NCI-H128 (cell line): ENCODE measurements around the gene CHCHD6.
A peak's percentile ranks its signal among the peaks of the same experiment; 100 is the strongest.

Experiments used
- DNase-seq: peaks from one replicate; lab custom pipeline; 2025; ENCODE audit not compliant: unreplicated experiment; lab: John Stamatoyannopoulos, UW

Gene CHCHD6

DNA sequence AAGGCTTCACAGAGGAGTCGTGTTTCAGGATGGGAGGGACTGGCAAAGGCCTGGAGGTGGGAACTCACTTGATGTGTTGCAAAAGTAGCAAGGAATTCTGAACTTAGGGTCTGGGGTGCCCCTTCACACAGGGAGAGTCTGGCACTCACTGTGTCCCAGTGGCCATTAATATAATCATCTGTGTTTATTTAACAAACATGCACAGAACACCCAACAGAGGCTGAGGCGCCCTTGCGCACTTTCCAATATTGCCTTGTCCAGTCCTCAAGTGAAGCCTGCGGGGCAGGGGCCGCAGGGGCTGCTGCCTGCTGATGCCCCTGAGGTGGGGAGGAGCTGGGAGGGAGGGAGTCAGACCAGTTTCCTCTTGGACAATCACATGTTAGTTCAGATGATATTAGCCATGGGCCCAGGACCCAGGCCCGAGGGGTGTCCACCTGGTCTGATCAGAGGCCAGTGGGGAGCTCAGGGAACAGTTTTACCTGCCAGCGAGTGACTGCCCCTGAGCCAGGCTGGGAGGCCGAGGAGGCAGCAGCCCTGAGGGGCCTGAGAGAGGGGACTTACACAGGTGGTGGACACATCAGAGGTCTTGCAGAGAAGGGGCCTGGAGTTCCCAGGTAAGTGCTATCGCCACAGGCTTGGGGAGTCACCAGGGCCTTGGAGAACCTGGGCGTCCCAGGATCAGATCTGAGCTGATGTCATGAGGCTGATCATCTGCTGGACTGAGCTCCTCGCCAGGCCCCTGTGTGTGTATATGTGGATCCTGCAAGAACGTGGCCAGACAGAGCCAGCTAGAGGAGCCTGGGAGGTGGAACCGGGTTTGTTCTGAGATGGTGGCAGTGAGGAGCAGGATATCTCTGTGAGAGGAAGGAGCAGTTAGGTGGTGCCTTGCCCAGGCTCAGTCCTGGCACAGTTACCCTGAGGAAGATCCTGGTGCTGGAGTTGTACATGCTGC is 35.3 kb upstream of the CHCHD6 start:
- no peak for DNase-seq

DNA sequence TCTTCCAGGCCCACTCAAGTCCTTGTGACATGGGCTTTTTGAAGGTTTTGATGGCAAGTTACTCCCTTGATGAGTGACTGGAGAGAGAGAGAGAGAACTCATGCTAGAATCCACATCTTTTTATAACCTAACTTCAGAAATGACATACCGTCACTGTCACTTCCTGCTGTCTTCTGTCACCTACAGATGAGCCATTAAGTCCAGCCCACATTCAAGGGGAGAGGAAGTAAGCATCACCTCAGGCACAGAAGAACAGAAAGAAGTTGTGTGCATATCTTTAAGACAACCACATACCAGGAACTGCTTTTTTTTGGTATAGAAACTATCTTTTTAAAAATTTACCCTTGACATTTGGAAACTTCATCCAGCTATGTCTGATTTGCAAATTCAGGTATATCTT is 32.5 kb upstream of the CHCHD6 start:
- no peak for DNase-seq

DNA sequence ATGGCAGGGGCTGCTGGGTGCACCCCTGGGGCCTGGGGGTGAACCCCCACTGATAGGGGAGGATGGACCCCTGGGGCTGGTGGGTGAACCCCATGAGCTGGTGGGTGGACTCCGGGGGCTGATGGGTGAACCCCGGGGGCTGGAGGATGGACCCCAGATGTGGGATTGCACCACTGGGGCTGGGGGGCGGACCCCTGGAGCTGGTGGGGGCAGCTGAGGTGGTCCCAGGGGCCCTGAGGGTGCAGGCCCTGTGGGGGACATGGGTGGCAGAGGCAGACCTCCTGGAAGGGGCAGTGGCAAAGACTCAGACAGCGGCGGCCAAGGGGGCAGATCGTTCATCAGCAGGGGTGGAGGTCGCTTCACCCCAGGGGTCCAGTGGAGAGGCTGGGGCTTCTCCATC is 31.7 kb upstream of the CHCHD6 start:
- no peak for DNase-seq

DNA sequence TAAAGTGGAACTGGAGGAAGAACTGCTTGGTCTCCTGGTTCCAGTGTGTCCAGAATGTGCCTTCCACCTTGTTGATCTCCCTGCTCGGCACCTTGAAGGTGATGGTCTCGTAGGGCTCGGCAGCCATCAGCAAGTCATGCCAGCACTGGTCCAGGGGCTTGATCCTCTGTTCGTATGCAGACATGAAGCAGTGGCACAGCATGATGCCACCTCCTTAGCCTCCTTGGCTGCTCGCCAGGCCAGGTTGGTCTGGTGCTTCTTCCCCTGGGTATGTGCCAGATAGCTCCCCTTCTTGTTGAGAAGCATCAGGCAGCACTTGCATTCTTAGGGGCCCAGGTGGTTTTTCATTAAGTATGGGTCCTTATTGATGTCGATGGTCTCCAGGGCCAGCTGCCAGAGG is 31.3 kb upstream of the CHCHD6 start:
- no peak for DNase-seq

DNA sequence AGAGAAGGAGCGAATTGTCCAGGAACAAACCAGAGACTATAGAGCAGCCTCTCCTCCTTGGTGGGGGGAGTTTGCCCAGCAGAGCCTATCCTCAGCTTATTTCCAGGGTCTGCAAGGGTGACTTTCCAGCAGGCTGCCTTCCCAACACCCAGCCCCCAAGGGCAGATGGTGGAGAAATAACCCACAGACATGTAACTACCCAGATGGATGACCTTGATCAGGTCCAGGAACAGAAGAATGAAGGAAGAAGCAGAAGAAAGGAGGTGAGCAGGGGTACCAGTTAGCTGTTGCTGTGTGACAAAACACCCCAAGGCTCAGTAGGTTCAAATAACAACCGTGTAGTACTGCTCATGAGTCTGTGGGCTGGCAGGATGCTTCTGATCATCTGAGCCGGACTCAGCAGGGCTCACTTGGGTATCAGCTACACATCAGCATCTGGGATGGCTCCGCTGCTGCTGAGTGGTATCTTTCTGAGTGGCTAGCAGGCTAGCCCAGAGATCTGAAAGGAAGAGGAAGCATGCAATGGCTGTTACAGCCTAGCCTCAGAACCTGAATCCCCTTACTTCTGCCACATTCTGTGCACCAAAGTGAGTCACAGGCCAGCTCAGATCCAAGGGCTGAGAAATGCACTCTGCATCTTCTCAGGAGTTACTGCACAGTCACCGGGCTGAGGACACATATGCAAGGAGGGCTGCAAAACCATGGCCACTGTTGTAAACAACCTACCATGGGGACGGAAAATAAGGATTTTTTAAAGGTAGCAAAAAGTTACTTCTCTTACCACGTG is 26.9 kb upstream of the CHCHD6 start:
- no peak for DNase-seq

DNA sequence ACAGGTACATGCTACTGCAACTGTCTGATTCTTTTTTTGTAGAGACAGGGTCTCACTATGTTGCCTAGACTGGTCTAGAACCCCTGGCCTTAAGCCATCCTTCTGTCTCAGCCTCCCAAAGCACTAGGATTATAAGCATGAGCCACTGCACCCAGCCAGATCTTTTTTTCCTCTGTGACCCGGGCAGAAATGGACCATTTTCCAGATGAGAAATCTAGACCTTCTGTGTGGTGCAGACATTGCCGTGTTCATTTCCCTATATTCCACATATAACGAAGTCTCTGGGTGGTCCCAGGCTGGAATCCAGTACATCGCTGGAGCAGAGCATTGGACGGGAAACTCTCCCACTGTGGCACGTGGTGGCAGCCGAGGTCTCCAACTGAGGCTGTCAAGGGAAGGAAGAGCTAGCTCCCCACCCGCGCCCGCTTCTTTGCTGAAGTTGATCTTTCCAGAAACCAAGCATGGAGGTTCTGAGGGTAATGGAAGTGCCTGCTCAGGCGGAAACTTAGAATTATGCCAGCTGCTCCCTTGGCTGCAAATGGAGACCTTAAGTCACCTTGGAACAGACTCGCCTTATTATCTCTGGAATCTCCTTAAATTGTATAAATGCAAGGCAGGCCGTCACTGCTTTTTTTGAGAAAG is 26.1 kb upstream of the CHCHD6 start:
- no peak for DNase-seq

DNA sequence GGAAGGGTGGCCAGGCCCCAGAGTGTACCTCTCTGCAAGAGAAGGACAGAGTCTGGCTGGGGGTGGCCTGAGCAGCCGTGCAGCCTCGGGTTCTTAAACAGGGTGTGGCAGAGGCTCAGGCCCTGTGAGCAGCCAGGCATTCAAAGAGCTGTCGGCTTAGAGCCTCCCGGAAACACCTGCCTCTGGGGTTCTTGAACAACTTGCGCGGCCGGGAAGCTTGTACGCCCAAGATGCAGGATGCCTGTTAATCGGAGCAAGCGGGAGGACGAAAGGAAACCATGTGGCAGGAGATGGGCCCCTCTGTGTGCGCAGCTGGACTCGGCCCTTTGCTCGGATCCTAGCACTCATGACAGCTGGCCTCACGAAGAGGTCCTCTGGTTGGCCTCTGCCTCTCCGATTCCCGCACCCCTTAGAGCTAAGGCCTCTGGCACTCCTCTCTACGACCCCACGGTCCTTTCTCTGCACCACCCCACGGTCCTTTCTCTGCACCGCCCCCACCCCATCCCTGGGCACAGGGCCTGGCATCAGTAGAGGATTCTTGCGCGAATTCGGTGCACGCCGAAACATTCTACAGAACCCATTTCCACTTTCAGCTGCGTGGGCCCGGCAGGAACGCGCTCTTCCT is 25.2 kb upstream of the CHCHD6 start:
- DNase-seq = no peak

DNA sequence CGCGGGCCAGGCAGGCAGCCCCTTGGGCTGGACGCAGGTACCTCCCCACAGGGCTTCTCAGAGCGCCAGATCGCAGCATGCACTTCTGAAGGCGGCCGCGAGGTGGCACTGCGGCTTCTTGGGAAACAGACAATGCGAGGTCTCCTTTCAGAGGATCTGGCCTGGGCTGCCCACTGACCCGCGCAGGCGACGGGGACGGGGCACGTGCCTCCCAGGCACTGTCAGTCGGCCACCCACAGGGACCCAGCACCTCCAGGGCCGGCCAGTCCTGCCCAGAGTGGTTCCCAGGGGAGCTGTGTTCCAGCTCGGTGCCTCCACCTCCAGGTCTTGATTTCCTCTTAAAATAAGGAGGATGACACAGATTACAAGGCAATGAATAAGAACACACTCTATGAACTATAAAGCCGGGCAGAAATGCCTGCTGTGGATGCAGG is 24.7 kb upstream of the CHCHD6 start:
- peak; percentile 62 for DNase-seq

DNA sequence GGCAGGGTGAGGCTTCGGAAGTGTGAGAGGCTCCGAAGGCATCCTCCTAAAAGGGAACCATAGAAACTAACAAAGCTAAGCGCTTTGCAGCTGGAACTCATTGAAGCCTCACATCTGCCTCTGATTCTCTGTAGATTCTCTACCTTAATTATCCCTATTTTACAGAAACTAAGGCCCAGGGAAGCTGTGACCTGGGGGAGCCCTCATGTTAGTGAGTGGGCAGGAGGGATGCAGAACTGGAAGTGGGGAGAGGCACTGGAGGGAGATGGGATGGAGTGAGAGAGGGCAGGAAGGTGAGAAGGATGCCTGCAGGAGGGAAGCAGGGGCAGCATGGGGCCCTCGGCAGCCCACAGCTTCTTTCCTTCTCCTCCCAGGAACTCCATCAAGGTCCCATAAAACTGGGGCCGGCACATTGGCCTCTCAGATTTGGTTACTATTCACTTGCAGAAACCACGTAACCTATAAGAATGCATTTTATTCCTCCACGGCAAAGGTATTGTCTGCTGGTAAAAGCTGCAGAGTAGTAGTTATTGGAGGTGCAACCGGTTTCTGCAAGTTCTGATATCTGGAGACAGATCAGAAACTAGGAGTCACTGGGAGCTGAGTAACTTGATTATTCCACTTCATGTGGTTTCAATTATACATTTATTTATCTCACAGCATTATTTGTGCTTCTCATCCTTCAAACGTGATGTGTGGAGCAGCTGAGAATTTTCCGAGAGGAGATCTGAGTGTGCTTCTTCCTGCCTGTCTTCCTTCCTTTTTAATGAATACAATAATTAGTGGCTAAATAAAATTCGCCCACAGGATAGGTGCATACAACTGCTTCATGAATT is 24.0 kb upstream of the CHCHD6 start:
- no peak for DNase-seq

DNA sequence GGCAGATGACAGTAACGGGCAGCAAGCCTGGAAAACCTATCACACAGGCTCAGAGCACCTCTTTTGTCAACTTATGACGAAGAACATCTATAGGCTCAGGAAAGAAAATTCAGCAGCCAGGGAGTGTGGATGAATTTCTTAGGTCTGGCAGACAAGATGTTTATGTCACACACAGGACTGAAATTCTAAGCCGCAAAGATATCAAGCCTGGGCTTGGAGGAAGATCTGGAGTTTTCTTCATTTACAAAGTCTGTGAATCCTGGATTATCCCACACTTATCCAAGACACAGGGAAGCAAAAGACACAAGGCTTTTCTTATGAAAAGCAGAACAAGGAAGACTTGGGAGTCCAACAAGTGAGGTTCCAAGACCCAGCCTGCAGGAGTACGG is 23.4 kb upstream of the CHCHD6 start:
- no peak for DNase-seq

DNA sequence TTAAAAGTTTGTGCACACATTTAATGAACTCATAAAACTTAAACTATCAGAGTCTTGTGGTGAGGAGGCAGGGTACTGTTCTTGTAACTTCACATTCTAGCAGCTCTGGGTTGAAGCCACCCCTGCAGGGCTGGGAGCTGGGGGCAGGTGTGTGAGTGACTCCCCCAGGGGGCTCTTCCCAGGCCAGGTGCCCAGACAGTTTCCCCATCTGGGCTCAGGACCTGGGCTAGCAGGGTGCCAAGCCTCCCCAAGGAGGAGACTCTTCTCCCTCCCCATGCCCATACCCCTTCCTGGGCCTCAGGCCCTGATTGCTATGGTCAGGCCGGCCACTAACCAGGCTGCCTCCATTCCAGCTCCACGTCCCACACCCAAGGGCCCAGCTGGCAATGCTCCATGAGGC is 22.0 kb upstream of the CHCHD6 start:
- DNase-seq = no peak

DNA sequence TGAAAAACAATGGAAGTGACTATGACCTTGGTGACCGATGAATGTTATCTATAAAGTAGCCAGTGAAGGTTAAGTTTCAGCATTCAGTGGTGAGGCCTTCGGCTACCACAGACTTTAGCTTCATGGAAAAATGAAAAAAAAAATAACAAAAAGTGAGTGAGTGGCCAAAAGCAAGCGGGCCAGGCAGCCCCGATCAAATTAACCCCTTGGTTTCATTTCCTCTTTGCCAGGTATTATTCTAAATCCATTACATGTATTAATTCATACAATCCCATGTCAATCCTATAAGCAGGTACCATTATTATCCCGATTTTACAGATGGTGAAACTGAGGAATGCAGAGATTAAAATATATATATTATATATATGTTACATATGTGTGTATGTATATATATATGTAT is 21.0 kb upstream of the CHCHD6 start:
- DNase-seq = no peak

DNA sequence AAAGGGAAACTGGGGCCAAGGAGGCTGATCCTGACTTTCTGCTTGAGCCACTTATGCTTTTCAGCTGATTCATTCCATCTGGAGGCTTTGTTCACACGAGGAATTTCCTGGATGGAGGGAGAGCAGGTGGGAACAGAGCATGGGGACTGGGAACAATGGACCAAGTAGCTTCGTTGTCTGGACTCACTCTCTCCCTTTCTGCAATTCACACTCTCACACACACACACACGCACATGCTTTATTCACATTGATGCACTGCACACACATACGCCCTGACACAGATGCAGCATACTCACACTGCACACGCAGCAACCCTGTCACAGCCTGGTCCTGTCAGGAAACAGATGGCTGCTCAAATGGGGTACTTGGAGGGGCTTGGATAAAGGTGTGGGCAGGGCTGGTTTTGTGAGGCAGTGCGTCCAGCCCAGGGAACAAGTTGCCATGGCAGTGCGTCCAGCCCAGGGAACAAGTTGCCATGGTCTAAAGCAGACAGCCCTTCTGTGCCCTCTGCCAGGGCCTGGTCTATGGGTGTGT is 19.8 kb upstream of the CHCHD6 start:
- no peak for DNase-seq

DNA sequence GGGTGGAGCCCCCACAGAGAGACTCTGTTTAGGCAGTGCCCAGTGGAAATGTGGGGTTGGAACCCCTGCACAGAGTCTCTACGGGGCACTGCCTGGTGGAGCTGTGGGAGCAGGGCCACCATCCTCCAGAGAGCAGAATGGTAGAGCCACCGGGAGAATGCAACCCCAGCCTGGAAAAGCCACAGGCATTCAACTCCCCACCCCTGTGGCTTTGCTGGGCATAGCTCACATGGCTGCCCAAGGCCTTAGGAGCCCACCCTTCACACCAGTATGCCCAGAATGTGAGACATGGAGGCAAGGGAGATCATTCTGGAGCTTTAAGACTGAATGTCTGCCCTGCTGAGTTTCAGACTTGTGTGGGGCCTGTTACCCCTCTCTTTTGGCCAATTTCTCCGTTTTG is 19.0 kb upstream of the CHCHD6 start:
- no peak for DNase-seq

DNA sequence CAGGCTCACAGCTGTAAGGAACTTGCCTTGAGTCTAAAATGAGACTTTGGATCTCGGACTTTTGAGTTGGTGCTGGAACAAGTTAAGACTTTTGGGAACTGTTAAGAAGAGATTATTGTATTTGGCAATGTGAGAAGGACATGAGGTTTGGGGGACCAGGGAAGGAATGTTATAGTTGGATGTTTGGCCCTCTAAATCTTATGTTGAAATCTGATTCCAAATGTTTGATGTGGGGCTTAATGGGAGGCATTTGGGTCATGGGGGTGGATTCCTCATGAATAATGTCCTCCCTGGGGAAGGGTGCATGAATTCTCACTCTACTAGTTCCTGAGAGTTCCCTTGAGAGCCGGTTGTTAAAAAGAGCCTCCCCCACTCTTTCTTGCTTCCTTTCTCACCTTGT is 18.5 kb upstream of the CHCHD6 start:
- no peak for DNase-seq

DNA sequence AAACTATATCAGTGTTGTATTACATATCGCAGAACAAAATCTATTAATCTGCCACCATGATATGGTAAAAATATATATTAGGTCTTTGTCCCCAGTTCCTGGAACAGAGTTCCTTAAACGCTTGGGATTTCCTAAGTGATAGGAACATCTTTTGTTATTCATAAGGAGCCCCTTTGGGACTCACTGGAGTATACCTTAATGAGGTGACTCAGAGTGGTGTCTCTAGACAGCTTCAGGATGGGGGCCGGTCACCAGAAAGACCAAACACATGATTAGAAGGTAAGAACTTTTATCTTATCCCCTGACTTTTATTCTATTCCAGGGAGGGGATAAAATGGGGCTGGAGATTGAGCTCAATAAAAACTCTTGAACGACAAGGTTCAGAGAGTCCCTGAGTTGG is 12.3 kb upstream of the CHCHD6 start:
- no peak for DNase-seq

DNA sequence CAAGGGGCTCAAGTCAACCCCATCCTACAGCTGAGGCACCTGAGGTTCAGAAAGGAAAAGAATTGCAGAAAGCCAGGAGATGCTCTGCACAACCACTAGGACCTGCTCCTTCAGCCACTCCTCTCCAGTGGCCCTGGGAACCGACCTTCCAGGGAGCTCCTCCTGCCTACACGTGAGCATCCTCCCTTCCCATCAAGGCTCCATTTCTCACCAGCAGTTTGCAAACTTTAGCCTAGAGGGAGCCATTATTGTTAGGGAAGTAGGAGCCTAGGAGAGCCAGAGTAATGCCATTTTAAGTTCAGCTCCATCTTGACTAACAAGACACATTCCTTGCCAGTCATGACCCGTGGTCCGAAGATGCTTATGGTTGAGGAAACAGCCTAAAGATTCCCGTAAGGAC is 11.2 kb upstream of the CHCHD6 start:
- DNase-seq = no peak

DNA sequence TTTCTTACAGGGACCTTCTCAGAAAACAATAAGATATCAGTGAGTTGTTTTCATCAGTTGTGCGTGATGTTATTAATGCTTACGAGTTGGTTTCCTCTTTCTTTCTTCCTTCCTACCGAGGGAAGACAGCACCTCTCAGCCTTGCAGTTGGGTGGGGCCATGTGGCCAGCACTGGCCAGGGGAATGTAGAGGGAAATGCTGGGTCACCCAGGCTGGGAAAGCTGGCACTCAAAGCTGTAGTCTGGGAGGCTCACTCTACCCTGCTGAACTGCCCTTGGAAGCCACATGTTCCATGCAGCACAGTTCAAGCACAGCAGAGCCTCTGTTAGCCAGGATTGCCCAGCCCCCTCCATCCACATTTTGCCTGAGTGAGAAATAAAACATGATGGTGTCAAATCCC is 10.1 kb upstream of the CHCHD6 start:
- DNase-seq = no peak

DNA sequence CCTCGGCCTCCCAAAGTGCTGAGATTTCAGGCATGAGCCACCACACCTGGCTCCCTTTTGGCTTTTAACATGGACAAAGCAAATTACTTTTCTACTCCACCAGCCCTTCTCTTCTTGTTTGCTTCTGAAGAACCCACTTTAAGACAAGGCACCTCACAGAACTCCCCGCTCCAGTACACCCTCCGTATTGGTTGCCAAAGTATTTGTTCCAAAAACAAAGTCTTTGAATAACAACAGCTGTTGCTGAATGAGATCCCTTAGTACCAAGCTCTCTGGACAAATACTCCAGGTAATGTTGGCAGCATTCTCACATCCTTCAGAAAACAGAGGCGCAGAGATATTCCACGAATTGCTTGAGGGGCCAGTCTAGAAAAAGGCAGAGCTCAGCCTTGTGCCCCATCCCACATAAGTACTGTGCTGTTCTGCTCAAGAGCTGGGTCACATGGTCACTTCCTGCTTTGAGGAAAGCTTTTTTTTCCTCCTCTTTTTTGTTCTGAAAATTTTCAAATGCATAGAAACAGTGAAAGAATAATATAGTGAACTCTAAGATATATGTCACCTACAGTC is 7.3 kb upstream of the CHCHD6 start:
- DNase-seq = no peak

DNA sequence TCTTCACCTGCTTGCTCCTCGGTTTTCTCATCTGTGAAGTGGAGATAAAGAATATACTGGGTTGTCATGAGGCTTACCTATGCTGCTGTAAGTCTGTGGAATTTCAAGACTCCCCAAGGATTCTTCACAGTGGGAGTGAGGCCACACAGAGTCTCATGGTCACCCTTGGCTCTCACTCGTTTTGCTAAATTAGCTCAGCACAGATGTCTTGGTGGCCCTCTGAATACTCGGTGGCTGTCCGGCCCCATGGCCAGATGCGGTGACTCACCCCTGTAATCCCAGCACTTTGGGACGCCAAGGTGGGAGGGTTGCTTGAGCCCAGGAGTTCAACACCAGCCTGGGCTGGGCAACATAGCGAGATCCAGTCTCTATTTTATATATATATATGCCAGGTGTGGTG is 5.0 kb upstream of the CHCHD6 start:
- DNase-seq = no peak
